K562 (cell line): ENCODE measurements around the gene EEF2K. TPM values are rescaled to one million over a fixed set of nuclear protein-coding genes. Genes with fewer than 3 reads are reported as not detected.

Experiments
- ETV1 ChIP-seq: fragments of 450-650 bp; conservative IDR thresholded peaks from 2 replicates; pipeline ENCODE4 v1.6.1; 2016; ENCODE audit warnings: missing genetic modification characterization, control low read depth, low read depth, missing compliant biosample characterization
- KLF10 ChIP-seq: fragments of 250-450 bp; sonication (Bioruptor Pico); IDR thresholded peaks from 2 replicates; pipeline ENCODE4 v1.6.1; 2021; ENCODE audit warnings: matching md5 sums
- OTX1 ChIP-seq: fragments of 450-650 bp; formaldehyde crosslinking; IDR thresholded peaks from 2 replicates; pipeline ENCODE4 v1.4.0; 2022; ENCODE audit warnings: mild to moderate bottlenecking
- POLR2G ChIP-seq: fragments of 200-400 bp; formaldehyde crosslinking; IDR thresholded peaks from 2 replicates; pipeline ENCODE4 v1.6.1; 2017; ENCODE audit warnings: low read depth, mild to moderate bottlenecking, antibody characterized with exemption, low read length, moderate library complexity
- RFX5 ChIP-seq: IDR thresholded peaks from 2 replicates; pipeline ENCODE4 v1.6.1; 2011; ENCODE audit warnings: low read depth, mild to moderate bottlenecking, improper control_type of control experiment, low read length
- TAF7 ChIP-seq: fragments of 450-650 bp; IDR thresholded peaks from 2 replicates; pipeline ENCODE4 v1.6.1; 2016; ENCODE audit warnings: missing genetic modification characterization, missing compliant biosample characterization
- TRIM28 ChIP-seq: fragments of 450-650 bp; IDR thresholded peaks from 2 replicates; pipeline ENCODE4 v1.6.1; 2017
- XRCC5 ChIP-seq: fragments of 200-400 bp; formaldehyde crosslinking; IDR thresholded peaks from 2 replicates; pipeline ENCODE4 v1.6.1; 2017; ENCODE audit warnings: low read depth, mild to moderate bottlenecking, low read length
- ZNF12 ChIP-seq: sonication (generic); formaldehyde crosslinking; IDR thresholded peaks from 2 replicates; pipeline ENCODE4 v1.4.0; 2020; ENCODE audit warnings: mild to moderate bottlenecking, missing genetic modification reagents
- ZNF140 ChIP-seq: fragments of 250-450 bp; sonication (Bioruptor Pico); IDR thresholded peaks from 2 replicates; pipeline ENCODE4 v1.8.0; 2021; ENCODE audit warnings: moderate library complexity, mild to moderate bottlenecking, inconsistent platforms
- ZNF584 ChIP-seq: fragments of 200-800 bp; sonication (Bioruptor generic); IDR thresholded peaks from 2 replicates; pipeline ENCODE4 v1.6.1; 2016; ENCODE audit warnings: low read depth, mild to moderate bottlenecking, missing genetic modification characterization, missing compliant biosample characterization
- ZNF586 ChIP-seq: fragments of 450-650 bp; formaldehyde crosslinking; conservative IDR thresholded peaks from 2 replicates; pipeline ENCODE4 v1.4.0; 2020; ENCODE audit warnings: mild to moderate bottlenecking, moderate library complexity
- ZNF764 ChIP-seq: fragments of 250-450 bp; sonication (Bioruptor Pico); IDR thresholded peaks from 2 replicates; pipeline ENCODE4 v1.4.0; 2020; ENCODE audit warnings: low read depth, mild to moderate bottlenecking, moderate library complexity
- polyA plus RNA-seq, 8 experiments: library from polyadenylated mRNA; depleted of rRNA in 4 of 8; stranded (reverse) in 5 of 8; unstranded in 3 of 8; fragments of >200 nt; fragmentation: Nextera tagmentation in 2 of 8; fragmentation: Illumina TruSeq in 1 of 8; extraction: Ambion mirVana in 2 of 8; extraction: Trizol in 1 of 8; gene quantifications; 2 replicates each; pipeline versions ENCODE4 v1.2.1 to v1.2.3, GENCODE V29; 2011 to 2014; ENCODE audit warnings: inconsistent platforms in 1 of 8, missing spikeins in 1 of 8
- total RNA-seq, 7 experiments: library from RNA; depleted of rRNA in 6 of 7; stranded (reverse); fragments of >200 nt in 6 of 7; fragmentation: Illumina TruSeq in 2 of 7; extraction: Trizol in 2 of 7; gene quantifications; 2 replicates each; pipeline versions ENCODE4 v1.2.1 to v1.2.3, GENCODE V29; 2011 to 2021; ENCODE audit warnings: low replicate concordance in 1 of 7
- TF ChIP-seq, protein P1 (sequence below): sonication (generic); formaldehyde crosslinking; IDR thresholded peaks from 2 replicates; pipeline ENCODE4 v1.4.0; 2020; ENCODE audit warnings: mild to moderate bottlenecking, missing genetic modification reagents
- TF ChIP-seq, protein P2 (sequence below): sonication (generic); formaldehyde crosslinking; IDR thresholded peaks from 2 replicates; pipeline ENCODE4 v1.8.0; 2022; ENCODE audit warnings: mild to moderate bottlenecking, missing genetic modification reagents, borderline replicate concordance
- TF ChIP-seq, protein P3 (sequence below): sonication (generic); formaldehyde crosslinking; IDR thresholded peaks from 2 replicates; pipeline ENCODE4 v1.9.0; 2022; ENCODE audit warnings: mild to moderate bottlenecking, missing genetic modification reagents
- TF ChIP-seq, protein P4 (sequence below): fragments of 450-650 bp; IDR thresholded peaks from 2 replicates; pipeline ENCODE4 v1.6.1; 2016; ENCODE audit warnings: missing biosample characterization, missing genetic modification characterization
- TF ChIP-seq, protein P5 (sequence below), 3 experiments: fragments of 200-800 bp in 1 of 3; fragments of 250-450 bp in 1 of 3; fragments of 450-650 bp in 1 of 3; sonication (Bioruptor Pico) in 1 of 3; sonication (Bioruptor generic) in 1 of 3; formaldehyde crosslinking in 1 of 3; IDR thresholded peaks; 2 replicates each; pipeline versions ENCODE4 v1.6.1 to v1.8.0; 2016 to 2022; ENCODE audit warnings: mild to moderate bottlenecking in 2 of 3, missing genetic modification characterization in 2 of 3, missing compliant biosample characterization in 1 of 3, moderate library complexity in 1 of 3

Gene EEF2K
- total and polyA plus RNA-seq, 9 of the 15 experiments (the other 6 are each of a cell fraction or from before 2014, with no cell fraction given): 3.0 to 35.2 (median 12.2) TPM

DNA sequence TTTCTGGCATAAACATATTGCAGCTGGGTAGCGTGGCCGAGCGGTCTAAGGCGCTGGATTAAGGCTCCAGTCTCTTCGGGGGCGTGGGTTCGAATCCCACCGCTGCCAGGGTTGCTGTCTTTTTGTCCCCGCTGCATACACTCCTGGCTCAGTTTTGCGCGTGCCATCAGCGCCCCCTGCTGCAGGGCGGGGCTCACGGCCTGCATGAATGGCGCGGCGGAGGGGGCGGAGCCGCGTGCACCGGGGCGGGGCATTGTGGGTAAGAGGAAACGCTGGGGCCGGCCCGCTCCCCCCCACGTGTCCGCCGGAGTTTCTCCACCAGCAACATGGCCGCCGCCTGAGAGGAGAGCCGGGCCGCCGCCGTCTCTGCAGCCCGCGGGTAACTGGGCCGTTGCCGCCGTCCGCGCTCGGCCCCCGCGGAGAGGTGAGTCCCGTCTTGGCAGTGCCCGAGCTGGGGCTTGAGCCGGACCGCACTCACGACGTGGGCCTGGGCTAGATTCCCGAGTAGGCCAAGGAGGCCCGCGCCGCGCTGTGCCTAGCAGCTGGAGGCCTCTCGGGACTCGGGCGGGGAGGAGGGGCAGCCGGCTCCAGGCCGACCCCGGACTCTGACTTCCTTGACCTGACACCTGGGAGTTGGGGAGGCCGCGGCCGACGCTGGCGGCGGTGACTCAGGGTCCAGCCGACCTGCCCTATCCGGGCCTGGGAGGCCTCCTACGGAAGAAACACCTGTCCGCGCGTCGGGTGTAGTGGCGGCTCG, 91.2 kb downstream of the EEF2K start, which contains the start of gene POLR3E (continued):
- TF ChIP-seq KLF10 (CRISPR knock-in tag) (no peak), TRIM28 (no peak), ZNF586 (CRISPR knock-in tag) (no peak), OTX1 (CRISPR knock-in tag) (no peak; the same call in 1 of the 2 replicates), ZNF584 (CRISPR knock-in tag) (no peak), ZNF764 (CRISPR knock-in tag) (peak; percentile 89), ZNF12 (no peak), RFX5 (peak; percentile 77; the same call in 1 of the 2 replicates), XRCC5 (peak; percentile 96), ETV1 (tag) (peak; percentile 32; the same call in 1 of the 2 replicates), ZNF140 (CRISPR knock-in tag) (no peak), TAF7 (tag) (peak; percentile 62; the same call in 1 of the 2 replicates), POLR2G (peak; percentile 94)
- TF ChIP-seq, protein P1, sequence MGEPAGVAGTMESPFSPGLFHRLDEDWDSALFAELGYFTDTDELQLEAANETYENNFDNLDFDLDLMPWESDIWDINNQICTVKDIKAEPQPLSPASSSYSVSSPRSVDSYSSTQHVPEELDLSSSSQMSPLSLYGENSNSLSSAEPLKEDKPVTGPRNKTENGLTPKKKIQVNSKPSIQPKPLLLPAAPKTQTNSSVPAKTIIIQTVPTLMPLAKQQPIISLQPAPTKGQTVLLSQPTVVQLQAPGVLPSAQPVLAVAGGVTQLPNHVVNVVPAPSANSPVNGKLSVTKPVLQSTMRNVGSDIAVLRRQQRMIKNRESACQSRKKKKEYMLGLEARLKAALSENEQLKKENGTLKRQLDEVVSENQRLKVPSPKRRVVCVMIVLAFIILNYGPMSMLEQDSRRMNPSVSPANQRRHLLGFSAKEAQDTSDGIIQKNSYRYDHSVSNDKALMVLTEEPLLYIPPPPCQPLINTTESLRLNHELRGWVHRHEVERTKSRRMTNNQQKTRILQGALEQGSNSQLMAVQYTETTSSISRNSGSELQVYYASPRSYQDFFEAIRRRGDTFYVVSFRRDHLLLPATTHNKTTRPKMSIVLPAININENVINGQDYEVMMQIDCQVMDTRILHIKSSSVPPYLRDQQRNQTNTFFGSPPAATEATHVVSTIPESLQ: no peak
- TF ChIP-seq, protein P2, sequence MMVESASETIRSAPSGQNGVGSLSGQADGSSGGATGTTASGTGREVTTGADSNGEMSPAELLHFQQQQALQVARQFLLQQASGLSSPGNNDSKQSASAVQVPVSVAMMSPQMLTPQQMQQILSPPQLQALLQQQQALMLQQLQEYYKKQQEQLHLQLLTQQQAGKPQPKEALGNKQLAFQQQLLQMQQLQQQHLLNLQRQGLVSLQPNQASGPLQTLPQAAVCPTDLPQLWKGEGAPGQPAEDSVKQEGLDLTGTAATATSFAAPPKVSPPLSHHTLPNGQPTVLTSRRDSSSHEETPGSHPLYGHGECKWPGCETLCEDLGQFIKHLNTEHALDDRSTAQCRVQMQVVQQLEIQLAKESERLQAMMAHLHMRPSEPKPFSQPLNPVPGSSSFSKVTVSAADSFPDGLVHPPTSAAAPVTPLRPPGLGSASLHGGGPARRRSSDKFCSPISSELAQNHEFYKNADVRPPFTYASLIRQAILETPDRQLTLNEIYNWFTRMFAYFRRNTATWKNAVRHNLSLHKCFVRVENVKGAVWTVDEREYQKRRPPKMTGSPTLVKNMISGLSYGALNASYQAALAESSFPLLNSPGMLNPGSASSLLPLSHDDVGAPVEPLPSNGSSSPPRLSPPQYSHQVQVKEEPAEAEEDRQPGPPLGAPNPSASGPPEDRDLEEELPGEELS: no peak
- TF ChIP-seq, protein P3, sequence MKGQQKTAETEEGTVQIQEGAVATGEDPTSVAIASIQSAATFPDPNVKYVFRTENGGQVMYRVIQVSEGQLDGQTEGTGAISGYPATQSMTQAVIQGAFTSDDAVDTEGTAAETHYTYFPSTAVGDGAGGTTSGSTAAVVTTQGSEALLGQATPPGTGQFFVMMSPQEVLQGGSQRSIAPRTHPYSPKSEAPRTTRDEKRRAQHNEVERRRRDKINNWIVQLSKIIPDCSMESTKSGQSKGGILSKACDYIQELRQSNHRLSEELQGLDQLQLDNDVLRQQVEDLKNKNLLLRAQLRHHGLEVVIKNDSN: peak; percentile 93
- TF ChIP-seq, protein P4, sequence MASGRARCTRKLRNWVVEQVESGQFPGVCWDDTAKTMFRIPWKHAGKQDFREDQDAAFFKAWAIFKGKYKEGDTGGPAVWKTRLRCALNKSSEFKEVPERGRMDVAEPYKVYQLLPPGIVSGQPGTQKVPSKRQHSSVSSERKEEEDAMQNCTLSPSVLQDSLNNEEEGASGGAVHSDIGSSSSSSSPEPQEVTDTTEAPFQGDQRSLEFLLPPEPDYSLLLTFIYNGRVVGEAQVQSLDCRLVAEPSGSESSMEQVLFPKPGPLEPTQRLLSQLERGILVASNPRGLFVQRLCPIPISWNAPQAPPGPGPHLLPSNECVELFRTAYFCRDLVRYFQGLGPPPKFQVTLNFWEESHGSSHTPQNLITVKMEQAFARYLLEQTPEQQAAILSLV (tag): no peak
- TF ChIP-seq, protein P5, sequence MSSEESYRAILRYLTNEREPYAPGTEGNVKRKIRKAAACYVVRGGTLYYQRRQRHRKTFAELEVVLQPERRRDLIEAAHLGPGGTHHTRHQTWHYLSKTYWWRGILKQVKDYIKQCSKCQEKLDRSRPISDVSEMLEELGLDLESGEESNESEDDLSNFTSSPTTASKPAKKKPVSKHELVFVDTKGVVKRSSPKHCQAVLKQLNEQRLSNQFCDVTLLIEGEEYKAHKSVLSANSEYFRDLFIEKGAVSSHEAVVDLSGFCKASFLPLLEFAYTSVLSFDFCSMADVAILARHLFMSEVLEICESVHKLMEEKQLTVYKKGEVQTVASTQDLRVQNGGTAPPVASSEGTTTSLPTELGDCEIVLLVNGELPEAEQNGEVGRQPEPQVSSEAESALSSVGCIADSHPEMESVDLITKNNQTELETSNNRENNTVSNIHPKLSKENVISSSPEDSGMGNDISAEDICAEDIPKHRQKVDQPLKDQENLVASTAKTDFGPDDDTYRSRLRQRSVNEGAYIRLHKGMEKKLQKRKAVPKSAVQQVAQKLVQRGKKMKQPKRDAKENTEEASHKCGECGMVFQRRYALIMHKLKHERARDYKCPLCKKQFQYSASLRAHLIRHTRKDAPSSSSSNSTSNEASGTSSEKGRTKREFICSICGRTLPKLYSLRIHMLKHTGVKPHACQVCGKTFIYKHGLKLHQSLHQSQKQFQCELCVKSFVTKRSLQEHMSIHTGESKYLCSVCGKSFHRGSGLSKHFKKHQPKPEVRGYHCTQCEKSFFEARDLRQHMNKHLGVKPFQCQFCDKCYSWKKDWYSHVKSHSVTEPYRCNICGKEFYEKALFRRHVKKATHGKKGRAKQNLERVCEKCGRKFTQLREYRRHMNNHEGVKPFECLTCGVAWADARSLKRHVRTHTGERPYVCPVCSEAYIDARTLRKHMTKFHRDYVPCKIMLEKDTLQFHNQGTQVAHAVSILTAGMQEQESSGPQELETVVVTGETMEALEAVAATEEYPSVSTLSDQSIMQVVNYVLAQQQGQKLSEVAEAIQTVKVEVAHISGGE (CRISPR knock-in tag; IDR thresholded peaks at IDR 0.05): peak in 1 of 3 experiments; percentile 85; a peak in 3 of 6 replicates
